Mesendoderm (in vitro differentiated cells): ENCODE data around the gene MAB21L3.

Source experiments
- DNase-seq: peaks from one replicate; pipeline ENCODE4 v3.0.0; 2013
- H2AK5ac ChIP-seq: 2 replicates; pipeline ENCODE4 v1.6.1; 2013; ENCODE audit warnings: low read length, inconsistent platforms
- H2BK120ac ChIP-seq: 2 replicates; pipeline ENCODE4 v1.6.1; 2013; ENCODE audit warnings: low read depth, mild to moderate bottlenecking, low read length, moderate library complexity, mixed read lengths
- H2BK15ac ChIP-seq: replicated peaks from 2 replicates; pipeline ENCODE4 v1.6.1; 2013; ENCODE audit warnings: low read depth, mild to moderate bottlenecking, moderate library complexity
- H2BK5ac ChIP-seq: 2 replicates; pipeline ENCODE4 v1.6.1; 2013; ENCODE audit warnings: low read length, inconsistent platforms
- H3K18ac ChIP-seq: 2 replicates; pipeline ENCODE4 v1.6.1; 2013; ENCODE audit warnings: mild to moderate bottlenecking, low read length, mixed read lengths
- H3K23ac ChIP-seq: one replicate; pipeline ENCODE4 v1.6.1; 2013; ENCODE audit warnings: low read length
- H3K27ac ChIP-seq: 2 replicates; pipeline ENCODE4 v1.5.1; 2013; ENCODE audit warnings: low read depth, mild to moderate bottlenecking, inconsistent platforms, low read length, moderate library complexity
- H3K27me3 ChIP-seq: 2 replicates; pipeline ENCODE4 v1.6.1; 2013; ENCODE audit warnings: low read length, control low read depth, mild to moderate bottlenecking, inconsistent platforms; ENCODE audit not compliant: insufficient read depth, poor library complexity
- H3K36me3 ChIP-seq: 2 replicates; pipeline ENCODE4 v1.6.1; 2013; ENCODE audit warnings: low read length, inconsistent platforms; ENCODE audit not compliant: control insufficient read depth, insufficient read depth
- H3K4ac ChIP-seq: one replicate; pipeline ENCODE4 v1.6.1; 2013; ENCODE audit warnings: low read depth, mild to moderate bottlenecking, low read length, moderate library complexity
- H3K4me1 ChIP-seq: 2 replicates; pipeline ENCODE4 v1.6.1; 2013; ENCODE audit warnings: low read depth, low read length, inconsistent platforms; ENCODE audit not compliant: control insufficient read depth
- H3K4me2 ChIP-seq: 2 replicates; pipeline ENCODE4 v1.6.1; 2013; ENCODE audit warnings: low read length
- H3K4me3 ChIP-seq: 2 replicates; pipeline ENCODE4 v1.5.1; 2013; ENCODE audit warnings: mild to moderate bottlenecking, low read length
- H3K56ac ChIP-seq: one replicate; pipeline ENCODE4 v1.6.1; 2013; ENCODE audit warnings: low read length
- H3K79me1 ChIP-seq: 2 replicates; pipeline ENCODE4 v1.6.1; 2013; ENCODE audit warnings: low read length, inconsistent platforms
- H3K79me2 ChIP-seq: 2 replicates; pipeline ENCODE4 v1.6.1; 2013; ENCODE audit warnings: mild to moderate bottlenecking, low read length; ENCODE audit not compliant: control insufficient read depth, insufficient read depth
- H3K9ac ChIP-seq: 2 replicates; pipeline ENCODE4 v1.6.1; 2013; ENCODE audit warnings: low read length, inconsistent platforms
- H4K5ac ChIP-seq: one replicate; pipeline ENCODE4 v1.6.1; 2013; ENCODE audit warnings: low read length
- H4K8ac ChIP-seq: one replicate; pipeline ENCODE4 v1.6.1; 2013; ENCODE audit warnings: low read depth, mild to moderate bottlenecking, control low read depth, low read length, moderate library complexity
- WGBS: extraction: QIAGEN DNeasy Blood & Tissue Kit; methylation state at CpG from one replicate; pipeline ENCODE4 v1.1.7; 2013; ENCODE audit warnings: low lambda C conversion rate, missing lambda C conversion rate; ENCODE audit not compliant: insufficient coverage; ENCODE audit errors: extremely low coverage; 5-methylcytosine and 5-hydroxymethylcytosine counted together

MAB21L3 gene

GRCh38 chr1:116164150-116164549 is 53.0 kb downstream of the MAB21L3 start:
- no peak overlapping the region for H2AK5ac ChIP-seq
- no peak overlapping the region for H2BK120ac ChIP-seq
- H2BK15ac ChIP-seq: no peak overlapping the region
- DNase-seq: no peak
- no peaks in the 10 kb centered on the region for H3K79me2 ChIP-seq
- no peak overlapping the region for H3K23ac ChIP-seq
- H3K79me1 ChIP-seq: no peaks in the 10 kb centered on the region
- no peak overlapping the region for H3K4ac ChIP-seq
- H3K18ac ChIP-seq: no peak overlapping the region
- H2BK5ac ChIP-seq: no peak overlapping the region
- H3K4me2 ChIP-seq: no peak overlapping the region
- no peak overlapping the region for H4K8ac ChIP-seq
- H3K4me1 ChIP-seq: no peaks in the 10 kb centered on the region
- no peak overlapping the region for H3K4me3 ChIP-seq
- no peak overlapping the region for H3K56ac ChIP-seq
- no peak overlapping the region for H4K5ac ChIP-seq
- H3K36me3 ChIP-seq: no peaks in the 10 kb centered on the region
- no peak overlapping the region for H3K9ac ChIP-seq
- WGBS: no CpG with 5 or more reads among the region's 2 CpGs
- H3K27ac ChIP-seq: no peak overlapping the region
- H3K27me3 ChIP-seq: no peaks in the 10 kb centered on the region

GRCh38 chr1:116164604-116165368 is 53.6 kb downstream of the MAB21L3 start:
- Histone ChIP-seq H3K79me1 (no peaks in the 10 kb centered on the region), H3K4me1 (no peaks in the 10 kb centered on the region), H4K5ac (no peak overlapping the region), H2BK120ac (no peak overlapping the region), H2BK5ac (no peak overlapping the region), H3K36me3 (no peaks in the 10 kb centered on the region), H3K4me3 (no peak overlapping the region), H3K27me3 (no peaks in the 10 kb centered on the region), H3K23ac (no peak overlapping the region), H3K79me2 (no peaks in the 10 kb centered on the region), H3K4me2 (no peak overlapping the region), H3K27ac (no peak overlapping the region), H3K4ac (no peak overlapping the region), H3K9ac (no peak overlapping the region), H2BK15ac (no peak overlapping the region), H3K56ac (no peak overlapping the region), H3K18ac (no peak overlapping the region), H4K8ac (no peak overlapping the region), H2AK5ac (no peak overlapping the region)
- WGBS: no CpG with 5 or more reads among the region's 4 CpGs
- DNase-seq: no peak

GRCh38 chr1:116165572-116165971 is 54.4 kb downstream of the MAB21L3 start:
- H3K4ac ChIP-seq: no peak overlapping the region
- no peak for DNase-seq
- no peak overlapping the region for H4K8ac ChIP-seq
- no peak overlapping the region for H3K56ac ChIP-seq
- no peak overlapping the region for H3K18ac ChIP-seq
- WGBS: no CpG with 5 or more reads among the region's 9 CpGs
- H2AK5ac ChIP-seq: no peak overlapping the region
- H3K4me3 ChIP-seq: no peak overlapping the region
- H2BK15ac ChIP-seq: no peak overlapping the region
- H2BK5ac ChIP-seq: no peak overlapping the region
- no peak overlapping the region for H3K9ac ChIP-seq
- no peak overlapping the region for H3K23ac ChIP-seq
- no peak overlapping the region for H2BK120ac ChIP-seq
- H3K79me1 ChIP-seq: no peaks in the 10 kb centered on the region
- H4K5ac ChIP-seq: no peak overlapping the region
- H3K79me2 ChIP-seq: no peaks in the 10 kb centered on the region
- no peak overlapping the region for H3K4me2 ChIP-seq
- H3K27ac ChIP-seq: no peak overlapping the region
- H3K36me3 ChIP-seq: no peaks in the 10 kb centered on the region
- H3K4me1 ChIP-seq: no peaks in the 10 kb centered on the region
- no peaks in the 10 kb centered on the region for H3K27me3 ChIP-seq

GRCh38 chr1:116166011-116166571 is 54.9 kb downstream of the MAB21L3 start:
- H3K27me3 ChIP-seq: no peaks in the 10 kb centered on the region
- no peak overlapping the region for H4K5ac ChIP-seq
- H3K56ac ChIP-seq: no peak overlapping the region
- no peak overlapping the region for H3K4me3 ChIP-seq
- H4K8ac ChIP-seq: no peak overlapping the region
- H2BK15ac ChIP-seq: no peak overlapping the region
- H3K27ac ChIP-seq: no peak overlapping the region
- H3K36me3 ChIP-seq: no peaks in the 10 kb centered on the region
- no CpG with 5 or more reads among the region's 6 CpGs for WGBS
- H3K79me1 ChIP-seq: no peaks in the 10 kb centered on the region
- no peak overlapping the region for H2BK120ac ChIP-seq
- no peak overlapping the region for H3K4me2 ChIP-seq
- no peak for DNase-seq
- H3K23ac ChIP-seq: no peak overlapping the region
- H2BK5ac ChIP-seq: no peak overlapping the region
- no peaks in the 10 kb centered on the region for H3K79me2 ChIP-seq
- no peak overlapping the region for H3K4ac ChIP-seq
- H3K4me1 ChIP-seq: no peaks in the 10 kb centered on the region
- H3K18ac ChIP-seq: no peak overlapping the region
- no peak overlapping the region for H2AK5ac ChIP-seq
- no peak overlapping the region for H3K9ac ChIP-seq

- no CpG with 5 or more reads among the region's 4 CpGs for WGBS
- no peak overlapping the region for H3K23ac ChIP-seq
Measured at GRCh38 chr1:116166655-116167054, 55.5 kb downstream of the MAB21L3 start.

More at GRCh38 chr1:116166655-116167054, 55.5 kb downstream of the MAB21L3 start:
- DNase-seq: no peak
- no peak overlapping the region for H2AK5ac ChIP-seq
- no peak overlapping the region for H3K27ac ChIP-seq
- no peak overlapping the region for H3K4me2 ChIP-seq
- no peak overlapping the region for H3K4me3 ChIP-seq
- no peak overlapping the region for H3K18ac ChIP-seq
- H3K79me1 ChIP-seq: no peaks in the 10 kb centered on the region
- no peak overlapping the region for H4K8ac ChIP-seq
- no peaks in the 10 kb centered on the region for H3K4me1 ChIP-seq
- no peaks in the 10 kb centered on the region for H3K36me3 ChIP-seq
- H3K4ac ChIP-seq: no peak overlapping the region
- H2BK120ac ChIP-seq: no peak overlapping the region
- H3K9ac ChIP-seq: no peak overlapping the region
- no peaks in the 10 kb centered on the region for H3K27me3 ChIP-seq
- no peak overlapping the region for H2BK5ac ChIP-seq
- no peak overlapping the region for H2BK15ac ChIP-seq
- no peaks in the 10 kb centered on the region for H3K79me2 ChIP-seq
- no peak overlapping the region for H3K56ac ChIP-seq
- H4K5ac ChIP-seq: no peak overlapping the region
